HepG2 (cell line): ENCODE results near the gene MIDN. TPM values are rescaled to one million over a fixed set of nuclear protein-coding genes. Genes with fewer than 3 reads are reported as not detected.

ENCODE experiments used
- ZNF333 ChIP-seq: sonication (generic); formaldehyde crosslinking; IDR thresholded peaks from 2 replicates; pipeline ENCODE4 v1.4.0; 2020; ENCODE audit warnings: mild to moderate bottlenecking, missing genetic modification reagents, borderline replicate concordance
- ZNF343 ChIP-seq: sonication (generic); formaldehyde crosslinking; IDR thresholded peaks from 2 replicates; pipeline ENCODE4 v1.4.0; 2020; ENCODE audit warnings: mild to moderate bottlenecking, missing genetic modification reagents
- polyA plus RNA-seq, 8 experiments: library from polyadenylated mRNA; depleted of rRNA in 3 of 8; stranded (reverse) in 7 of 8; unstranded in 1 of 8; fragments of >200 nt; fragmentation: Illumina TruSeq in 4 of 8; extraction: Trizol in 4 of 8; gene quantifications; 2 replicates each; pipeline versions ENCODE4 v1.2.1 to v1.2.3, GENCODE V29; 2011 to 2016; ENCODE audit warnings: low read depth in 4 of 8, missing spikeins in 1 of 8, mixed read lengths in 1 of 8; ENCODE audit not compliant: insufficient read depth in 1 of 8
- total RNA-seq, 5 experiments: library from RNA; depleted of rRNA; stranded (reverse); fragments of >200 nt; fragmentation: Illumina TruSeq; extraction: Trizol; gene quantifications; 2 replicates each; pipeline ENCODE4 v1.2.3, GENCODE V29; 2016; ENCODE audit warnings: low read depth in 1 of 5
- TF ChIP-seq, protein P1 (sequence below): sonication (generic); formaldehyde crosslinking; IDR thresholded peaks from 2 replicates; pipeline ENCODE4 v1.5.0; 2020; ENCODE audit warnings: mild to moderate bottlenecking, missing genetic modification reagents, borderline replicate concordance

The MIDN gene
- total and polyA plus RNA-seq, 2 of the 13 experiments (the other 11 are each of a cell fraction or from before 2014, with no cell fraction given) = 8.4 to 18.0 TPM

DNA sequence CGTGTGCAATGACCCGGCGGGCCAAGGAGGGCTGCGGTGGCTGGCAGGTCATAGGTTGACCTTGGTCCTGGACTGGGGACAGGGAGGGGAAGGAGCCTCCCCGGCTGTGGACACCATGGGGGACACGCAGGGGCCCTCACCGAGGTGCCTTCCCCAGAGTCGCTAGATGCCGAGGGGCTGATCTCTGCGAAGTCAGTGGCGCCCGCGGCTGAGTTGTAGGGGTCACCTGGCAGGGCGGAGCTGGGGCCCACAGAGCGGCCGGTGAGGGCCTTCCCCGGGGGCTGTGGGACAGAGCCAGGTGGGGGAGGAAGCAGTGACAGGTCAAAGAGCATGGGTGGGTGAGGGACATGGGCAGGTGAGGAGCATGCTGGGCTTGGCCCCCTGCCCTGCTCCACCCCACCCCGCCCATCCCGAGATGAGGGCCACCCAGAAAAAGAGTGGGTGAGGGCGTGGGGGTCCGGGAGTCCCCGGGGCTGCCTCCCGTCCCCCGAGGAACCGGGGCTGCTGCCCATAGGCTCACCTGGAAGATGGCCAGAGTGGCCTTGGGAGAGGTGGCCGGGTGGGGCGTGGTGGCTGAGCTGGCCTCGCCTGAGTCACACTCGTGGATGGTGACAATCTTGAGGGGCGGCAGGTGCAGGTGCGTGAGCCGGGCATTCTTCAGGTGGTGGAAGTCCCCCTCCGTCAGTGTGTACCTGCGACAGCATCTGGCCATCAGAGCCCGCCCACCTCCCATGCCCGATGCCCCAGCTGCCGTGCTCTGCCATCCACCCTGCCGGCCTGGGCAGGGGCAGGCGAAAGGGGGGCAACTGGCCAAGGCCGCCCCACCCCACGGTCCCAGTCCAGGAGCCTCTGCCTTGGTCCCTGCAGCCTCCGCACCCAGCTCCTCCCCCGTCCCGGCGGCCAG lies 14.1 kb upstream of the MIDN start (continued):
- TF ChIP-seq, protein P1, sequence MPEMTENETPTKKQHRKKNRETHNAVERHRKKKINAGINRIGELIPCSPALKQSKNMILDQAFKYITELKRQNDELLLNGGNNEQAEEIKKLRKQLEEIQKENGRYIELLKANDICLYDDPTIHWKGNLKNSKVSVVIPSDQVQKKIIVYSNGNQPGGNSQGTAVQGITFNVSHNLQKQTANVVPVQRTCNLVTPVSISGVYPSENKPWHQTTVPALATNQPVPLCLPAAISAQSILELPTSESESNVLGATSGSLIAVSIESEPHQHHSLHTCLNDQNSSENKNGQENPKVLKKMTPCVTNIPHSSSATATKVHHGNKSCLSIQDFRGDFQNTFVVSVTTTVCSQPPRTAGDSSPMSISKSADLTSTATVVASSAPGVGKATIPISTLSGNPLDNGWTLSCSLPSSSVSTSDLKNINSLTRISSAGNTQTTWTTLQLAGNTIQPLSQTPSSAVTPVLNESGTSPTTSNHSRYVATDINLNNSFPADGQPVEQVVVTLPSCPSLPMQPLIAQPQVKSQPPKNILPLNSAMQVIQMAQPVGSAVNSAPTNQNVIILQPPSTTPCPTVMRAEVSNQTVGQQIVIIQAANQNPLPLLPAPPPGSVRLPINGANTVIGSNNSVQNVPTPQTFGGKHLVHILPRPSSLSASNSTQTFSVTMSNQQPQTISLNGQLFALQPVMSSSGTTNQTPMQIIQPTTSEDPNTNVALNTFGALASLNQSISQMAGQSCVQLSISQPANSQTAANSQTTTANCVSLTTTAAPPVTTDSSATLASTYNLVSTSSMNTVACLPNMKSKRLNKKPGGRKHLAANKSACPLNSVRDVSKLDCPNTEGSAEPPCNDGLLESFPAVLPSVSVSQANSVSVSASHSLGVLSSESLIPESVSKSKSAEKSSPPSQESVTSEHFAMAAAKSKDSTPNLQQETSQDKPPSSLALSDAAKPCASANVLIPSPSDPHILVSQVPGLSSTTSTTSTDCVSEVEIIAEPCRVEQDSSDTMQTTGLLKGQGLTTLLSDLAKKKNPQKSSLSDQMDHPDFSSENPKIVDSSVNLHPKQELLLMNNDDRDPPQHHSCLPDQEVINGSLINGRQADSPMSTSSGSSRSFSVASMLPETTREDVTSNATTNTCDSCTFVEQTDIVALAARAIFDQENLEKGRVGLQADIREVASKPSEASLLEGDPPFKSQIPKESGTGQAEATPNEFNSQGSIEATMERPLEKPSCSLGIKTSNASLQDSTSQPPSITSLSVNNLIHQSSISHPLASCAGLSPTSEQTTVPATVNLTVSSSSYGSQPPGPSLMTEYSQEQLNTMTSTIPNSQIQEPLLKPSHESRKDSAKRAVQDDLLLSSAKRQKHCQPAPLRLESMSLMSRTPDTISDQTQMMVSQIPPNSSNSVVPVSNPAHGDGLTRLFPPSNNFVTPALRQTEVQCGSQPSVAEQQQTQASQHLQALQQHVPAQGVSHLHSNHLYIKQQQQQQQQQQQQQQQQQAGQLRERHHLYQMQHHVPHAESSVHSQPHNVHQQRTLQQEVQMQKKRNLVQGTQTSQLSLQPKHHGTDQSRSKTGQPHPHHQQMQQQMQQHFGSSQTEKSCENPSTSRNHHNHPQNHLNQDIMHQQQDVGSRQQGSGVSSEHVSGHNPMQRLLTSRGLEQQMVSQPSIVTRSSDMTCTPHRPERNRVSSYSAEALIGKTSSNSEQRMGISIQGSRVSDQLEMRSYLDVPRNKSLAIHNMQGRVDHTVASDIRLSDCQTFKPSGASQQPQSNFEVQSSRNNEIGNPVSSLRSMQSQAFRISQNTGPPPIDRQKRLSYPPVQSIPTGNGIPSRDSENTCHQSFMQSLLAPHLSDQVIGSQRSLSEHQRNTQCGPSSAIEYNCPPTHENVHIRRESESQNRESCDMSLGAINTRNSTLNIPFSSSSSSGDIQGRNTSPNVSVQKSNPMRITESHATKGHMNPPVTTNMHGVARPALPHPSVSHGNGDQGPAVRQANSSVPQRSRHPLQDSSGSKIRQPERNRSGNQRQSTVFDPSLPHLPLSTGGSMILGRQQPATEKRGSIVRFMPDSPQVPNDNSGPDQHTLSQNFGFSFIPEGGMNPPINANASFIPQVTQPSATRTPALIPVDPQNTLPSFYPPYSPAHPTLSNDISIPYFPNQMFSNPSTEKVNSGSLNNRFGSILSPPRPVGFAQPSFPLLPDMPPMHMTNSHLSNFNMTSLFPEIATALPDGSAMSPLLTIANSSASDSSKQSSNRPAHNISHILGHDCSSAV (CRISPR knock-in tag) = no peak
- no peak for TF ChIP-seq ZNF333
- TF ChIP-seq ZNF343 (CRISPR knock-in tag) = no peak
